Thyroid gland (tissue), 4 donors: ENCODE results near the gene MPL. TPM values are rescaled to one million over a fixed set of nuclear protein-coding genes. Genes with fewer than 3 reads are reported as not detected.

ENCODE experiments used
- DNase-seq, 2 donors: peaks; one replicate each; pipeline ENCODE4 v3.0.0-alpha.2; 2019
- H3K27ac ChIP-seq, 3 donors: fragments of 200-600 bp; sonication (generic); 1 replicate in 2 of 3; 2 replicates in 1 of 3; pipeline ENCODE4 v1.5.1; 2016 to 2019; ENCODE audit warnings: mild to moderate bottlenecking in 1 of 3, moderate library complexity in 1 of 3
- H3K27me3 ChIP-seq: fragments of 200-600 bp; sonication (generic); one replicate; pipeline ENCODE4 v1.5.1; 2019
- H3K36me3 ChIP-seq, 2 donors: fragments of 200-600 bp; sonication (generic); one replicate each; pipeline ENCODE4 v1.5.1; 2016 to 2019
- H3K4me1 ChIP-seq, 2 donors: fragments of 200-600 bp; sonication (generic); one replicate each; pipeline ENCODE4 v1.5.1; 2017 to 2019
- H3K4me3 ChIP-seq, 3 donors: fragments of 200-600 bp; sonication (generic); replicated peaks in 1 of 3; 1 replicate in 2 of 3; 2 replicates in 1 of 3; pipeline ENCODE4 v1.5.1; 2016; ENCODE audit warnings: mild to moderate bottlenecking in 1 of 3
- H3K9me3 ChIP-seq: fragments of 200-600 bp; sonication (generic); one replicate; pipeline ENCODE4 v1.5.1; 2017
- CTCF ChIP-seq, 6 experiments: fragments of 200-600 bp in 3 of 6; fragments of 450-650 bp in 3 of 6; sonication (generic) in 3 of 6; IDR thresholded peaks; one replicate each; pipeline ENCODE4 v1.5.1; 2016 to 2019; ENCODE audit warnings: antibody characterized with exemption in 6 of 6, mild to moderate bottlenecking in 2 of 6, inconsistent platforms in 1 of 6, moderate library complexity in 1 of 6
- POLR2A ChIP-seq, 2 donors: fragments of 450-650 bp; IDR thresholded peaks; one replicate each; pipeline ENCODE4 v1.6.1; 2017; ENCODE audit warnings: antibody characterized with exemption in 2 of 2, mild to moderate bottlenecking in 2 of 2, moderate library complexity in 1 of 2
- WGBS, 2 donors: methylation state at CpG; one replicate each; pipeline ENCODE4 v1.1.5; 2017; 5-methylcytosine and 5-hydroxymethylcytosine counted together
- intact Hi-C: fragments of 100-400 bp; cut with DNase I; formaldehyde crosslinking; loops from one replicate; pipeline ENCODE4 v1.15.1; 2023
- total RNA-seq, 4 donors: library from RNA; depleted of rRNA; stranded (reverse); fragments of >200 nt; gene quantifications; one replicate each; pipeline ENCODE4 v1.2.3, GENCODE V29; 2016

MPL gene
- total RNA-seq, 4 donors from 2014 or later, result 0.22 to 0.29 TPM; not detected in 2

GRCh38 chr1:43302721-43303470, 34.7 kb upstream of the MPL start:
- H3K27me3 ChIP-seq, result no peaks in the 10 kb centered on the region
- no peaks in the 10 kb centered on the region for H3K9me3 ChIP-seq
- H3K27ac ChIP-seq, result peak overlapping the region; percentile 80 to 100 (median 97)
- peaks cover 92 to 96% of the 10 kb centered on the region in 2 donors for H3K4me1 ChIP-seq
- 78 to 86% methylated on average over 7 of the region's 7 CpGs for WGBS, 2 donors
- DNase-seq, result no peak
- intact Hi-C loops, result no loop called here
- TF ChIP-seq CTCF (IDR thresholded peaks at IDR 0.05) (no peak), POLR2A (IDR thresholded peaks at IDR 0.05) (no peak)
- H3K4me3 ChIP-seq, result no peak overlapping the region
- H3K36me3 ChIP-seq, result no peaks in the 10 kb centered on the region

- no peaks in the 10 kb centered on the region for H3K9me3 ChIP-seq
- no peaks in the 10 kb centered on the region for H3K27me3 ChIP-seq
- peaks cover 89 to 94% of the 10 kb centered on the region in 2 donors for H3K4me1 ChIP-seq
- intact Hi-C loops, result no loop called here
- 63 to 64% methylated on average over 8 of the region's 8 CpGs for WGBS, 2 donors
- H3K27ac ChIP-seq, result peak overlapping the region; percentile 80 to 100 (median 97)
- no peaks in the 10 kb centered on the region for H3K36me3 ChIP-seq
- H3K4me3 ChIP-seq, result no peak overlapping the region
- TF ChIP-seq CTCF (IDR thresholded peaks at IDR 0.05) (no peak), POLR2A (IDR thresholded peaks at IDR 0.05) (peak in 1 of 2 donors; percentile 38)
- DNase-seq, result peak; percentile 46 to 54
These were observed 33.9 kb upstream of the MPL start for GRCh38 chr1:43303471-43304313.

GRCh38 chr1:43304314-43304681, 33.3 kb upstream of the MPL start:
- TF ChIP-seq POLR2A (IDR thresholded peaks at IDR 0.05) (no peak), CTCF (IDR thresholded peaks at IDR 0.05) (peak in 1 of 6 experiments; percentile 15)
- Histone ChIP-seq H3K4me3 (no peak overlapping the region), H3K27me3 (no peaks in the 10 kb centered on the region), H3K4me1 (peaks cover 83 to 88% of the 10 kb centered on the region in 2 donors), H3K36me3 (no peaks in the 10 kb centered on the region), H3K27ac (peak overlapping the region; percentile 80 to 100 (median 97)), H3K9me3 (no peaks in the 10 kb centered on the region)
- intact Hi-C loops, result no loop called here
- DNase-seq, result peak; percentile 40 to 50
- 21 to 26% methylated on average over 8 of the region's 8 CpGs for WGBS, 2 donors

GRCh38 chr1:43304771-43305300, 32.8 kb upstream of the MPL start:
- Histone ChIP-seq H3K36me3 (no peaks in the 10 kb centered on the region), H3K4me3 (no peak overlapping the region), H3K27ac (peak overlapping the region; percentile 80 to 100 (median 97)), H3K27me3 (no peaks in the 10 kb centered on the region), H3K4me1 (peaks cover 78 to 82% of the 10 kb centered on the region in 2 donors), H3K9me3 (no peaks in the 10 kb centered on the region)
- intact Hi-C loops, result no loop called here
- TF ChIP-seq CTCF (IDR thresholded peaks at IDR 0.05) (no peak), POLR2A (IDR thresholded peaks at IDR 0.05) (no peak)
- WGBS, 2 donors, result 89 to 91% methylated on average over 26 to 46 of the region's 46 CpGs
- DNase-seq, result peak in 1 of 2 donors; percentile 14
